Activated CD4-positive, alpha-beta T cell treated with anti-CD3 and anti-CD28 coated beads, Interleukin-10, Interleukin-2, amounts not matched to agents 100 ng/mL and 50 ng/mL, durations not matched to agents 16 hours and 8 hours (primary cell): ENCODE measurements around the gene DNAJC8.

Experiments
- DNase-seq: peaks from one replicate; pipeline ENCODE4 v3.0.0-alpha.2; 2020

Gene DNAJC8

DNA sequence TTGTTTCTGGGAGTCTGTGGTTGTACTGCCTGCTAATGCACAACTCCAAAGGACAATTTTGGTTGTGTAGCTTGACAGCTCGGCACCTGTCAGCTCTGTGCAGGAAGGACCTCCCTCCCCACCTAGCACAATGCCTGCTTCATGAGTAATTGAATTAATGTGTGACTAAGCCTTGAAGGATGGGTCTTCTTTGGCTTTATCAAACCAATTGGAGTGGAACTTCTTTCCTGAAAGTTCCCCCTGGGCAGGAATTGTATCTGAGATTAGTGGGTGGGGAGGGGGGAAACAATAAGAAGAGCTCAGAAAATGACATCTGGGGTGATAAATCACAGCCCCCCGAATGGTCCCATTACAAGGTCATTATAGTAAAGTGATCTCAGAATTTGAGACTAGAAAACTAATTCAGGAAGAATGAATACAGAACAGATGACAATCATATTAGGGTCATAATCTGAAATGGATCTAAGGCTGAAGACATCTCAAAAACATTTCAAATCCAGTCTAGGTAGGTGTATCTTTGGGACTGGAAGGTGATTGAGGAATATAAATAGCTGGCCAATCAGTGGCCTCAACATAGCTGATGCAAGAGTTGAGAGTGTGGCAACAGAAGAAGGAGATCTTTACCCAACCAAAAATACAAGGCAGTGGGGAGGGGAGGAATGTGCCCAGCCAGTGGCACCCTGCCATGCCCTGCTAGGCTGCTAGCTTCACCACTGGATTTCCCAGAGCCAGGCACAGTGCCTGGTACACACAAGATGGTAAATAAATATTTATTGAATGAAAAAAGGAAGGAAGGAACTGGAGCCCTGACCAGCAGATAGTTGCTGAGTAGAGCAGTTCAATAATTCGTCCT is 16.4 kb upstream of the DNAJC8 start:
- peak; percentile 67 for DNase-seq

- DNase-seq = peak; percentile 89
Measured at GRCh38 chr1:28248273-28249012, 15.6 kb upstream of the DNAJC8 start.

GRCh38 chr1:28247612-28248272 is 14.9 kb upstream of the DNAJC8 start:
- DNase-seq = no peak

GRCh38 chr1:28246427-28246832 is 13.6 kb upstream of the DNAJC8 start:
- peak; percentile 85 for DNase-seq

DNA sequence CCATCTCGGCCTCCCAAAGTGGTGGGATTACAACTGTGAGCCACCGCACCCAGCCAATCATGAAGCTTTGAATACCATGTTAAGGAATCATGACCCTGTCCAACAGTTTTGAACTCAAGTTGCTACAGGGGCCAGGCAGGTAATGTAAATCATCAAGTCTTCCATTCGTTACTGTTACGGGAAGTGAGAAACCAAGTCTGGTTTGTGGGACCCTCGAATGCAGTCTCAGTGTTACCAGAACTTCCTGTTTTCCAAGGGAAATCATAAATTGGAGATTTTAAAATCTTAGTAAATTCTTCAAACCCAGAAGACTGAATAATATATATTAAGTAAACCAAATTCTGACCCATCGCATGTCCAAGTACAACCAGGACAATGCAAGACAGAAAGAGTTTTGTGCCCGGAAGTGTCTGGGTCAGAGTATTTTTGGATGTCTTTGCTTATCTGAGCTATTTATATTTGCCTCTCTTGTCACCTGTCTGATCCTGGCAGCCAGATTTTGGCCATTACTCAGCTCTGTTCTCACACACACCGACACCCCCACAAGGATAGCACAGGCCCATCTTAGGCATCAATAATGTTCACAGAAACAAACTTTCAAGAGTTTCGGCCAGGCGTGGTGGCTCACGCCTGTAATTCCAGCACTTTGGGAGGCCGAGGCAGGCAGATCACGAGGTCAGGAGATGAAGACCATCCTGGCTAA is 11.9 kb upstream of the DNAJC8 start:
- no peak for DNase-seq

DNA sequence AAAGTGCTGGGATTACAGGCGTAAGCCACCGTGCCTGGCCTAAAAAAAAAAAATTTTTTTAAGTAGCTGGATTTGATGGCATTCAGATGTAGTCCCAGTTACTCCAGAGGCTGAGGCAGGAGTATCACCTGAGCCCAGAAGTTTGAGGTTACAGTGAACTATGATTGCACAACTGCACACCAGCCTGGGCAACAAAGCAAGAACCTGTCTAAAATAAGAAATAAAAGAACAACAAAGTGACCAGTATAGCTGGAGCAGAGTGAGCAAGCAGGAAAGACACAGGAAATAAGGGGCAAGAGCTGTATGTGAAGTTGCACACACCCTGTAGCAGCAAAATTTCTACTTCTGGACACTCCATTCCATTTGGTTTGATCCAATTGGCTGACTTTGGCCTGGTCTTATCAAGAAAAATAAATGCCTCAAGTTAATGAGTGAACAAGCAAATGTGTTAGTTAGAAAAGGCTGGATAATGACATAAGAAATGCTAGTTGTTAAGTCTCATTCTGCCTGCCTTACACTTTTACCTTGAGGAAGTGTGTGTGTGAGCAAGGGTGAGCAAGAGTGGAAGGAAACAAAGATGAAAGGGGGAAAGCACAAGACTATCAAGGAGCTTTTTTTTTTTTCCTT is 11.0 kb upstream of the DNAJC8 start:
- DNase-seq = no peak

GRCh38 chr1:28241638-28242241 is 8.9 kb upstream of the DNAJC8 start:
- DNase-seq = no peak

DNA sequence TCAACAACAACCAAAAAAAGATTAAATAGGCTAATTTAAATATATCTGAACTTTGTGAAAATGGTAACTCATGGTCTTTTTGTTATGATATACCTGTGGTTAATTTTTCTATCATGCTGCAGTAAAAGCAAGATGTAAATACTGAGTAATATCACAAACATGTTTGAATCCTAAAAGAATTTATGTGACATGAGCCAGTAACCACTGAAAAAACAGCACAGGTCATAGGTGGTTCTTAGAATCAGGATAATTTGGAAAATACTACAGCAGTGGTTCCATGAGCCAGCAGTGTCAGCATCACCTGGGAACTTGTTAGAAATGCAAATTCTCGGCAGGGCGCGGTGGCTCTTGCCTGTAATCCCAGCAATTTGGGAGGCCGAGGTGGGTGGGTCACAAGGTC is 7.2 kb upstream of the DNAJC8 start:
- DNase-seq = no peak

DNA sequence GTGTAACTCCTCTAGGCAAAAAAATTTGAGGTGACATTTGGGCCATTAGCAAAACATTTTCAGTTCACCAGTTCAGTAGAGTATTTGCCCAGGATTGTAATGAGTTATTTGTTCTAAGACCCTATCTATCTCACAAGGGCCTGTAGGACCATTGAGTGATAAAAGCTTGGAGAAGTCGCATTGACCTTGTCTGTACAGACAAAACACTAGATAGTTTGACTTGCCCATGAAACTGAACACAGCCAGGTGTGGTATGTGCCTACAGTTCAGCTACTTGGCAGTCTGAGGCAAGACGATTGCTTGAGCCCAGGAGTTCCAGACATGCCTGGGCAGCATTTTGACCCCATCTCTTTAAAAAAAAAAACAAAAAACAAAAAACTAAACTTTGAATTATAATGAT is 6.2 kb upstream of the DNAJC8 start:
- no peak for DNase-seq

GRCh38 chr1:28236656-28237322 is 4.0 kb upstream of the DNAJC8 start:
- no peak for DNase-seq

DNA sequence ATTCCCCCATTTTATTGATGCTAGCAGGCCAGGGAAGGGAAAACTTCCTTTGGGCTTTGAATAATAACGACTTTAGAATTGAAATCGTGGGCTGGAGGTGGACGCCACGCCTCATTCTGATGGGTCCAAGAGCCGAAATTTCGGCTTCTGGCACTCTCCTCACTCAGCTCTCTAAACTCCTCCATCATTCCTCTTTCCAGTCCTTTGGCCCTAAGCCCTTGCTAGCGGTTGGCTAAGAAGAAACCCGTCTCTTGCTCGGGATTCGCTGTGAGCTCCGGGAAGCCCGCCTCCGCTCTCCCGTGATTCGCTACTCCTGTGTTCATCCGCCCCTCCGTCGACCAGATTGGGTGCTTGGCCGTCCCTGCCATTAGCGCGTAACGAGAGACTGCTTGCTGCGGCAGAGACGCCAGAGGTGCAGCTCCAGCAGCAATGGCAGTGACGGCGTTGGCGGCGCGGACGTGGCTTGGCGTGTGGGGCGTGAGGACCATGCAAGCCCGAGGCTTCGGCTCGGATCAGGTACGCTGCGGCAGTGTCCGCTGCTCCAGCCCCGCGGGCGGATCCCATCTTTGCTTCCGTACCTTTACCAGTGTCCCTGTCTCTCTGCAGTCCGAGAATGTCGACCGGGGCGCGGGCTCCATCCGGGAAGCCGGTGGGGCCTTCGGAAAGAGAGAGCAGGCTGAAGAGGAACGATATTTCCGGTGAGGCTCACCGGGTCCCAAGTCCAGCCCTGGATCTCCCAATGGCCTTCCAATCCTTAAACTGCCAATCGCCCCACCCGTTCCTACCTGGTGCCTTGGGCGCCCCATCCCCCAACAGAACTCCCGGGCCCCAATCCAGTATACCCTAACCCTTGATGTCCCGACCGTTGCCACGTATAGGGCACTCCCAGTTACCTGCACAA is 3.2 kb upstream of the DNAJC8 start, which contains the start of gene ATP5IF1:
ATP5IF1 (plus strand) TSS at position 370 of the 901 bp plus-strand sequence; CDS start at position 430, 60 bp downstream.
- DNase-seq = peak; percentile 98

- DNase-seq = no peak
Measured at GRCh38 chr1:28233264-28233606, 406 bp upstream of the DNAJC8 start.

GRCh38 chr1:28229996-28230395 is 2.8 kb downstream of the DNAJC8 start:
- no peak for DNase-seq

DNA sequence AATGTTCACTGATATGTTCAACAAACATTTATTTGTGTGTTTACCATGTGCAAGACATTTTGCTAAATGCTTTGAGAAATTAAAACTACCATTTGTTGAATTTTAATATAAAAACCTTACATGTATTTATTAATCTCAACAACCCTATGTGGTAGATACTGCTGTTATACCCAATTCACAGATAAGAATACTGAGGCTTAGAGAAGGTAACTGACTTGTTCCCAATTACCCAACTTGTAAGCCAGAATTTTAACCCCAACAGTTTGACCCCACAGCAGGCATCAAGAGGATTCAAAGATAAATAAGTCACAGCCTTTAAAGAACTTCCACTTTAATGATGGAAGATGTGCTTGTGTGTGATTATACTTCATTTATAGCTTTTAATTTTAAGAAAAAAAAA is 3.7 kb downstream of the DNAJC8 start:
- no peak for DNase-seq

GRCh38 chr1:28213315-28213714 is 19.5 kb downstream of the DNAJC8 start:
- DNase-seq = no peak

DNA sequence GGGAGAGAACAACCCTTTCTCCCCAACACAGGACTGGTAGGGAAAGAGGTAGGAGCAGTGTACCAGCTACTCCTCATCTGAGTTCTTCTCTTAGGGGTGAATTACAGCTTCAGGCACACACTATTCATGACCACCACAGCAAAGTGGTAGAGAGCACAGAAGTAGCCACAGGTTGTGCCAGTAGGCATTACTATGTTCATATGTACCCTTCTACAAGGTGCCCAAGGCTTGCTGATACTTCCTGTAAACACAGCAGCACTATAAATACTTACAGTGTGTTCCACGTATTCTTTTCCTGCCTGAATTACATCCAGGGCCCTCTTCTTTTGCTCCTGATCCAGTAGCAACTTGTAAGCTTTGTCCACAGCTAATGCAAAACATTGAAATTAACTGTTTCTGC is 23.1 kb downstream of the DNAJC8 start:
- no peak for DNase-seq

GRCh38 chr1:28208818-28209441 is 23.9 kb downstream of the DNAJC8 start:
- peak; percentile 73 for DNase-seq

GRCh38 chr1:28205243-28205642 is 27.6 kb downstream of the DNAJC8 start:
- DNase-seq = no peak

DNA sequence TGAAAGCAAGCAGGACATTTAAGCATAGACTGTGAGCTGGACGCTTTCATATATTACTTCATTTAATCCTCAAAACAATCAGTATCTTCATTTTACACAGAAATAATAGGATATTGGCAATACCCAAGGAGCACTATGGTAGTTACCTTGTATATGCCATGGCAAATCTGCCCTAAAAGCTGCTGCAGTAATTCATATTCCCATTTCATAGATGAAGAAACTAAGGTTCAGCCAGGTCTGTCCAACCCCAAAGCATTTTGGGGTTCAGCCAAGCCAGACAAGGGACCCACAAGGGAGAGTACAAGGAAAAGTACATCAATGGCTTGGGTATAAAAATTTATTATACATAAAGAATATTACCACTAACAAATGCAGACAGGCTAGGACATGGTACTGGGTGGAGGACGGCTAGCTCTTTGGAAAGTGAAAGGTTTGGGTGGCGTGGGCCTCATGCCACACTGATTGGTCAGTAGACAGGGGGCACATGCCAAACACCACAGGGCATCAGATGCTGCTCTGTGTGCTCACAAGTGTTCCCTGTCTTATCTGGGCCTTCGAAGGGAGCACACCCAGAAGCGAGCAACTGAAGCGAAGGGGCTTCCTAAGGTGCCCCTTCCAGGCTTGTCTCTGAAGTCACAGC is 32.5 kb downstream of the DNAJC8 start:
- DNase-seq = peak; percentile 13
